Left lung (tissue), 10 donors: ENCODE results near the gene SPEG. TPM values are rescaled to one million over a fixed set of nuclear protein-coding genes. Genes with fewer than 3 reads are reported as not detected.
A peak's percentile ranks its signal among the peaks of the same experiment; 100 is the strongest.

Experiments used
- ATAC-seq: fragments of 200-7000 bp; cut with Tn5 transposase; one replicate; pipeline ENCODE4 v1.9.1; 2020; ENCODE audit warnings: moderate library complexity
- DNase-seq, 4 donors: peaks; one replicate each; pipeline ENCODE4 v3.0.0-alpha.2; 2013 to 2020
- H3K27ac ChIP-seq, 2 donors: fragments of 200-600 bp; sonication (generic) in 1 of 2; one replicate each; pipeline versions ENCODE4 v1.5.0 to v1.8.0; 2020 to 2021
- H3K27me3 ChIP-seq, 2 donors: fragments of 200-600 bp; sonication (generic) in 1 of 2; one replicate each; pipeline versions ENCODE4 v1.5.0 to v1.8.0; 2020 to 2021
- H3K36me3 ChIP-seq, 2 donors: fragments of 200-600 bp; sonication (generic) in 1 of 2; one replicate each; pipeline versions ENCODE4 v1.5.0 to v1.8.0; 2020 to 2021
- H3K4me1 ChIP-seq, 2 donors: fragments of 200-600 bp; one replicate each; pipeline ENCODE4 v1.8.0; 2021
- H3K4me3 ChIP-seq, 2 donors: fragments of 200-600 bp; sonication (generic) in 1 of 2; one replicate each; pipeline versions ENCODE4 v1.5.0 to v1.8.0; 2020 to 2021; ENCODE audit warnings: mild to moderate bottlenecking in 1 of 2
- H3K9me3 ChIP-seq, 2 donors: fragments of 200-600 bp; sonication (generic) in 1 of 2; one replicate each; pipeline versions ENCODE4 v1.5.0 to v1.8.0; 2020 to 2021
- intact Hi-C, 2 donors: fragments of 100-400 bp; cut with DNase I; formaldehyde crosslinking; loops; one replicate each; pipeline versions ENCODE4 v1.11.2 to v1.14.2; 2022
- polyA plus RNA-seq, 6 donors: library from polyadenylated mRNA; unstranded; fragments of 120-200 nt; gene quantifications; one replicate each; pipeline ENCODE4 v1.2.1, GENCODE V29; 2013; ENCODE audit not compliant: insufficient read length in 6 of 6
- total RNA-seq, 2 donors: library from RNA; stranded (reverse); fragmentation: NEBNext Ultra II Directional; extraction: Animal tissue kit (Norgen Biotek cat#: 25700); gene quantifications; one replicate each; pipeline ENCODE4 v1.2.1, GENCODE V29; 2021
- TF ChIP-seq, protein P1 (sequence below), 2 donors: fragments of 200-600 bp; sonication (generic) in 1 of 2; IDR thresholded peaks; one replicate each; pipeline versions ENCODE4 v1.5.0 to v1.8.0; 2021; ENCODE audit warnings: antibody characterized with exemption in 2 of 2
- donor health status: DM: no; HTN: yes; CAD: no.
- donor health status: DM: no; HTN: no; CAD: no.

The SPEG gene
- total and polyA plus RNA-seq, 8 donors = 7.3 to 34.2 (median 25.1) TPM

DNA sequence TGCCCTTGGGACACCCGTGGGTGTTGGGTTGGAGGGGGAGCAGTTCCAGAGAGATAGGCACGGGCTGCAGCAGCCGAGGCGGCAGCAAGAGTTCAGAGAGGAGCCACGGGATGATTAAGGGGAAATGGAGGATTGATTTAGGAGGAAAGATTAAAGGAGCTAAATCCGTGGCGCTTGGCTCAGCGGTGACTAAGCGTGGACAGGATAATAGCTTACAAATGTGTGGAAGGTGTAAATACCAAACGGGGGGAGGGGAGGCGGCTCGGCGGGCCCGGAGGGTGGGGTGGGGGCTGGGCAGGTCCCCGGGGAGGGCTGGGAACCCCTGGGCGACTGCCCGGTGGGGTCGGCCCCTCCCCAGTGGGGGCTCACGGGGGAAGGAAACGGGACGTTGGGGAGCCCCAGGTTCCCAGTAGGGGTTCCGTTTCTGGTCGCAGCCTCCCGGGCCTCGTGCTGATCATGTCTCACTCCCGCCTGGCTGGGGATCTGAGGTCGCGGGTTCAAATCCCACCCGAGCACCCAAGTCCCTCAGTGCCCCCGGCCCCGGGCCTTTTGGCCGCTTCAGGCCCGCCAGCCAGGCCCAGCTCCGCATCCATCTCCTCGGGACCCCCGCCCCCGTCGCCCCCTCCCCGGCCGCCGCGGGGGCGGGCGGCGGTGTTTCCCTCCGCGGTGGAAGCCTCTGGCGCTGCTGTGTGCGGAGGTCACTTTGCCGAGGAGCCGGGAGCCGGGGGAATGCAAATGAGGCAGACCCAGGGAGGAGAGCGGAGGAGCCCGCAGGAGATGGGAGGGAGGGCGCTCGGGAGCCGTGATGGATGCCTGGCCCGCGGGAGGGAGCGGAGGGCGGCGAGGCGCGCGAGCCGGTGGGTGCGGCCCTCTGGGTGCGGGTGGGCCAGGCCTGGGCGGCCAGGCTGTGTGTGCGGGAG lies 87.7 kb downstream of the SPEG start:
- Histone ChIP-seq H3K27me3 (peaks cover 40 to 100% of the 10 kb centered on the region in 2 donors), H3K27ac (no peak overlapping the region), H3K4me1 (peaks cover 0 to 9% of the 10 kb centered on the region in 2 donors), H3K36me3 (no peaks in the 10 kb centered on the region), H3K9me3 (no peaks in the 10 kb centered on the region), H3K4me3 (no peak overlapping the region)
- DNase-seq = peak in 1 of 4 donors; percentile 77
- TF ChIP-seq, protein P1, sequence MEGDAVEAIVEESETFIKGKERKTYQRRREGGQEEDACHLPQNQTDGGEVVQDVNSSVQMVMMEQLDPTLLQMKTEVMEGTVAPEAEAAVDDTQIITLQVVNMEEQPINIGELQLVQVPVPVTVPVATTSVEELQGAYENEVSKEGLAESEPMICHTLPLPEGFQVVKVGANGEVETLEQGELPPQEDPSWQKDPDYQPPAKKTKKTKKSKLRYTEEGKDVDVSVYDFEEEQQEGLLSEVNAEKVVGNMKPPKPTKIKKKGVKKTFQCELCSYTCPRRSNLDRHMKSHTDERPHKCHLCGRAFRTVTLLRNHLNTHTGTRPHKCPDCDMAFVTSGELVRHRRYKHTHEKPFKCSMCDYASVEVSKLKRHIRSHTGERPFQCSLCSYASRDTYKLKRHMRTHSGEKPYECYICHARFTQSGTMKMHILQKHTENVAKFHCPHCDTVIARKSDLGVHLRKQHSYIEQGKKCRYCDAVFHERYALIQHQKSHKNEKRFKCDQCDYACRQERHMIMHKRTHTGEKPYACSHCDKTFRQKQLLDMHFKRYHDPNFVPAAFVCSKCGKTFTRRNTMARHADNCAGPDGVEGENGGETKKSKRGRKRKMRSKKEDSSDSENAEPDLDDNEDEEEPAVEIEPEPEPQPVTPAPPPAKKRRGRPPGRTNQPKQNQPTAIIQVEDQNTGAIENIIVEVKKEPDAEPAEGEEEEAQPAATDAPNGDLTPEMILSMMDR (IDR thresholded peaks at IDR 0.05) = no peak
- intact Hi-C loops = no loop called here
- peak; percentile 24 for ATAC-seq

DNA sequence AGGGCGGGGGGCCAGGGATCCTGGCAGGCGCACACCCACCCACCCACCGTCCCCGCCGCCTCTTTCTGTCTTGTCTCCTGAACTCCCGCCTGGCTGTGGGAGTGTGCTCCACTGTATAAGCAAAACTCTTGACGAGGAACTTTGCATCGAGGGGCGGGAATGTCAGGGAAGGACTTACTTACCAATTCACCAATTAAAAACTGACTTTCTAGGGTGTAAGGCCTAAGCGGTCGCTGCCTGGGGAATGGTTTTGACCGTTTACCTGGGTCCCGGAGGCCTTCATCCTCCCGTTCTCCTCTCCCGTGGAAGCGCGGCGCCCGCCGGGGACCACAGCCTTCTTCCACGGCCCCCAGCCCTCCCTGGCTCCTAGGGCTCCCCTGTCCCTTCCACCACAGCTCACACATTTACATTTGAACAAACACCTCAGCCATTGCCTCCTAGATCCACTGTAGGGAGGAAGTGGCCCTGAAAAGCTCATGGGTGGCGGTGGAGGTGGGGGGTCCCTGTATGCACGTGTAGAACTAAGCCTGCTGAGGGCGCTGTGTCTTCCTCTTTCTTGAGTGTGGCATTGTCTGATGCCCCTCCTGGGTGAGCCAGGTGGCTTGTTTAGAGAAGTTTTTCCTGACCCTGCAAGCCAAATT lies 88.5 kb downstream of the SPEG start:
- ATAC-seq (no peak), DNase-seq (peak in 1 of 4 donors; percentile 48)
- H3K27ac ChIP-seq = no peak overlapping the region
- intact Hi-C loops = no loop called here
- TF ChIP-seq, protein P1 (IDR thresholded peaks at IDR 0.05) = no peak
- no peaks in the 10 kb centered on the region for H3K36me3 ChIP-seq
- H3K4me1 ChIP-seq = peaks cover 0 to 9% of the 10 kb centered on the region in 2 donors
- H3K9me3 ChIP-seq = no peaks in the 10 kb centered on the region
- H3K4me3 ChIP-seq = no peak overlapping the region
- H3K27me3 ChIP-seq = peaks cover 44 to 100% of the 10 kb centered on the region in 2 donors

DNA sequence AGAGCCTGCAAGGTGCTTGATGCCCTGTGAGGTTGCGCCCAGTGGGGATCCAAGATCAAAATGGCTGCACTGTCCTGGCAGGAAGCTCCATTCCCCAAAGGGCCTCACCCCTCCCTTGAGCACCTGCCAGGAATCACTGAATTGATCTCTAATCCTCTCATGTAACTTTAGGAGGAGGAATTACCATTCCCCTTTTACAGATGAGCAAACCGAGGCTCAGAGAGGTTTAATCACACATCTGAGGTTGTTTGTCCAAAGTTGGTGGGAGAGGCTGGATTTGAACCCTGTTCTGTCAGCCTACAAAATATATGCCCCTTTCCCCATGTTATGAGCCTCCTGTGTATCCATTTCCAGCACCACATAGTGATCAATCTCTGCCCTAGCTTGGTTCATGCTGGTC lies 90.2 kb downstream of the SPEG start:
- ATAC-seq (no peak), DNase-seq (no peak)
- H3K4me3 ChIP-seq = no peak overlapping the region
- TF ChIP-seq, protein P1 (IDR thresholded peaks at IDR 0.05) = no peak
- H3K36me3 ChIP-seq = no peaks in the 10 kb centered on the region
- peaks cover 0 to 9% of the 10 kb centered on the region in 2 donors for H3K4me1 ChIP-seq
- H3K27me3 ChIP-seq = peaks cover 54 to 100% of the 10 kb centered on the region in 2 donors
- no peaks in the 10 kb centered on the region for H3K9me3 ChIP-seq
- intact Hi-C loops = loop anchor here in 1 of 2 donors (5.0 kb wide), 1 partner anchor 48 kb away; no protein-coding TSS in a partner anchor
- no peak overlapping the region for H3K27ac ChIP-seq

DNA sequence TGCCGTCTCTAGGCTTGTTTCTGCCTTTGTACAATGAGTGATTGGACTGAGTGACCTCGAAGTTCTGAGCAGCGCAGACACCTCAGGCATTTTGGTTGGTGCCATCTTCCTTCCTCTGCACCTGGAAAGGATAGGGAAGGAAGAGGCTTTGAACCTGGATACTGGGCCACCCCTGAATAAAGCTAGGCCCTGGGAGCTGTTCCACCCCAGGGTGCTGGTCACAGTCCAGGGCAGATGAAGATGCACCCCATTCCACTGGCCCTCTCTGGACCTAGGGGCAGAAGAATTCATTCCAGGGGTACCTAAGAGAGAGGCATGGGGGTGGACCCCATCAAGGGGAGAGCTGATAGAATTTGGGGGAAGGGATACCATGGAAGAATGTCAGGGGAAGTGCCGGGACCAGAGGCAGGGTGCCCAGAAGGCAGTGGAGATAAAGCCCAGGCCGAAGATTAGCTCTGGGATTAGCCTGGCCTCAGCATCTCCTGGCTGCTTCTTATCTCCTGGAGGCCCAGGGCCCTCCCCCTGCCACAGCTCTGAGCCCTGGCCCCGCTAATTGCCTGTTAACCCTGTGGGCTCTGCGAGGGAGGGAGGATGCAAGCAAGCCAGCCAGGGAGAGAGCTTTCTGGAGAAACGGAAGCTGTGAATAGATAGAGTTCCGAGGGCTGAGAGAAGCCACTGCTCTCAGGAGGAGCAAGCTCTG lies 91.0 kb downstream of the SPEG start:
- Histone ChIP-seq H3K4me1 (peaks cover 0 to 12% of the 10 kb centered on the region in 2 donors), H3K36me3 (no peaks in the 10 kb centered on the region), H3K4me3 (no peak overlapping the region), H3K27me3 (peaks cover 55 to 100% of the 10 kb centered on the region in 2 donors), H3K27ac (no peak overlapping the region), H3K9me3 (no peaks in the 10 kb centered on the region)
- DNase-seq (no peak), ATAC-seq (no peak)
- intact Hi-C loops = loop anchor here in 1 of 2 donors (5.0 kb wide), 1 partner anchor 48 kb away; no protein-coding TSS in a partner anchor
- TF ChIP-seq, protein P1 (IDR thresholded peaks at IDR 0.05) = no peak
